Sigmoid colon (tissue), 4 donors: ENCODE results near the gene USH2A.

Experiments used
- EP300 ChIP-seq, 4 donors: sonication (generic); formaldehyde crosslinking; IDR thresholded peaks; one replicate each; pipeline ENCODE4 v1.6.1; 2017; ENCODE audit warnings: antibody characterized with exemption in 4 of 4
- POLR2A ChIP-seq, 2 donors: fragments of 450-650 bp; IDR thresholded peaks; one replicate each; pipeline ENCODE4 v1.6.1; 2016; ENCODE audit warnings: antibody characterized with exemption in 2 of 2, mild to moderate bottlenecking in 2 of 2, moderate library complexity in 2 of 2
- TF ChIP-seq, protein P1 (sequence below), 4 experiments: fragments of 450-650 bp in 3 of 4; fragments of 200-600 bp in 1 of 4; IDR thresholded peaks; one replicate each; pipeline ENCODE4 v1.5.1; 2016 to 2019; ENCODE audit warnings: antibody characterized with exemption in 4 of 4, mild to moderate bottlenecking in 3 of 4, moderate library complexity in 2 of 4

DNA sequence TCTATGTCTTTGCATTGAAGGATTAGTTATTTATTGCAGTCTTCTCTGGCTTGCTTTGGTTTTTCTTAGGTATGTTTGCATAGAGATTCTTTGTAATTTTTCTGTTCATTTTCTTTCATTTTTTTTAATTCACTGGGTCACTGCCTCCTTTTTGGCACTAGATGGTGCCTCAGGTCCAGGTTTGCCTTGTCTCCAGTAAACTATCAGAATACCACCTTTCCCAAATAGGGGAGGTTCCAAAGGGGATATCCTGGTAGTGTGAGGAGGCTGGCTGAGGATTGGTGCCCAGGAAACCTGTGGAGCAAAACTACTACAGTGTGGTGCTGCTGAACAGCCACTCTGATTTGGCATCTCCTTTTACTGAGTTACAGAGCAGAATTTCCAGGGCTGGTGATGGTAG lies 599.0 kb downstream of the USH2A start:
- TF ChIP-seq, protein P1, sequence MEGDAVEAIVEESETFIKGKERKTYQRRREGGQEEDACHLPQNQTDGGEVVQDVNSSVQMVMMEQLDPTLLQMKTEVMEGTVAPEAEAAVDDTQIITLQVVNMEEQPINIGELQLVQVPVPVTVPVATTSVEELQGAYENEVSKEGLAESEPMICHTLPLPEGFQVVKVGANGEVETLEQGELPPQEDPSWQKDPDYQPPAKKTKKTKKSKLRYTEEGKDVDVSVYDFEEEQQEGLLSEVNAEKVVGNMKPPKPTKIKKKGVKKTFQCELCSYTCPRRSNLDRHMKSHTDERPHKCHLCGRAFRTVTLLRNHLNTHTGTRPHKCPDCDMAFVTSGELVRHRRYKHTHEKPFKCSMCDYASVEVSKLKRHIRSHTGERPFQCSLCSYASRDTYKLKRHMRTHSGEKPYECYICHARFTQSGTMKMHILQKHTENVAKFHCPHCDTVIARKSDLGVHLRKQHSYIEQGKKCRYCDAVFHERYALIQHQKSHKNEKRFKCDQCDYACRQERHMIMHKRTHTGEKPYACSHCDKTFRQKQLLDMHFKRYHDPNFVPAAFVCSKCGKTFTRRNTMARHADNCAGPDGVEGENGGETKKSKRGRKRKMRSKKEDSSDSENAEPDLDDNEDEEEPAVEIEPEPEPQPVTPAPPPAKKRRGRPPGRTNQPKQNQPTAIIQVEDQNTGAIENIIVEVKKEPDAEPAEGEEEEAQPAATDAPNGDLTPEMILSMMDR (IDR thresholded peaks at IDR 0.05): no peak
- TF ChIP-seq EP300 (IDR thresholded peaks at IDR 0.05) (no peak), POLR2A (IDR thresholded peaks at IDR 0.05) (no peak)
